ENCODE measurements around the gene TSEN54. TPM values are rescaled to one million over a fixed set of nuclear protein-coding genes. Genes with fewer than 3 reads are reported as not detected.

TSEN54 gene
- total RNA-seq, 1 donor from 2014 or later, result 23.3 TPM

DNA sequence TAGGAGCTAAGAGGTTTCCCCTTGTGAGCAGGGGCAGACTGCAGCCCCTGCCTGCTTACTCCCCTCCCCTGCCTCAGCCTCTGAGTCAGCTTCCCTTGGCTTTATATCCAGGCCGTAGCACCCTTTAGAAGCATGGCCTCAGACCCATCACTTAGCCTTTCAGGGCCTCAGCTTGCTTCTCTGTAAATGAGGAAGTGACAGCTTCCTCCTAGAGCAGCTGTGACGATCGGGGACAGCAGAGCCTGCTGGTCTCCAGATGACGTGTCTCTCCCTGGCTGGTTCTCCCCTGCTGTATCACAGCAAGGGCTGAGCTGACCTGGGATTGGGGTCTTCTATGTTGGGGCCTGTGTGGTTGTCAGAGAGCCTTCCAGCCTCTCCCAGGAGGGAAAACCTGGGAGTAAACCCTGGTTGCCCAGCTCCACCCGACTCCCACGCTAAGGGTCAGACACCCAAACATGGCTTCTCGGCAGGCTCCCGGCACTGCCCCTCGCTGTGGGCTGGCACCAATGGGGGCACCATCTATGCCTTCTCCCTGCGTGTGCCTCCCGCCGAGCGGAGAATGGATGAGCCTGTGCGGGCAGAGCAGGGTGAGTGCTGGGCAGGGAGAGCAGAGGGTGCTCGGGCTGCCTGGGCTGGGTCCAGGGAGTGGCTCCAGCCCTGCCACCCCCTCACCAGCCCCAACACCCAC, 55.0 kb downstream of the TSEN54 start:
- Mint-ChIP-seq H3K9me3 (ENCODE audit: unreplicated experiment) (no peaks in the 10 kb centered on the region), H3K36me3 (ENCODE audit: unreplicated experiment) (no peaks in the 10 kb centered on the region), H3K4me3 (ENCODE audit: unreplicated experiment) (no peak overlapping the region), H3K4me1 (ENCODE audit: unreplicated experiment) (no peaks in the 10 kb centered on the region), H3K27ac (ENCODE audit: unreplicated experiment) (no peak overlapping the region), H3K27me3 (ENCODE audit: unreplicated experiment) (peaks cover 3% of the 10 kb centered on the region)
- no peak for DNase-seq (ENCODE audit: extremely low spot score, unreplicated experiment)
- no peak for TF ChIP-seq CTCF (IDR thresholded peaks at IDR 0.05)

DNA sequence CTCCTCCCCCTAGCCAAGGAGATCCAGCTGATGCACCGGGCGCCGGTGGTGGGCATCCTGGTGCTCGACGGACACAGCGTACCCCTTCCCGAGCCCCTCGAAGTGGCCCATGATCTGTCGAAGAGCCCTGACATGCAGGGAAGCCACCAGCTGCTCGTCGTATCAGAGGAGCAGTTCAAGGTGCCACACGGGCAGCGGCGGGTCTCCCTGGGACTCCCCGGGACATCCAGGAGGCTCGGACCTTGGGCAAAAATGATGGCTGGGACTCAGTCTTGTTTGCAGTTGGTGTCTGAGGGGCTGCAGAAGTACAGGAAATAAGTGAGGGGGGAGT, 55.5 kb downstream of the TSEN54 start:
- Mint-ChIP-seq H3K4me1 (ENCODE audit: unreplicated experiment) (no peaks in the 10 kb centered on the region), H3K9me3 (ENCODE audit: unreplicated experiment) (no peaks in the 10 kb centered on the region), H3K27ac (ENCODE audit: unreplicated experiment) (no peak overlapping the region), H3K27me3 (ENCODE audit: unreplicated experiment) (peaks cover 1% of the 10 kb centered on the region), H3K36me3 (ENCODE audit: unreplicated experiment) (no peaks in the 10 kb centered on the region), H3K4me3 (ENCODE audit: unreplicated experiment) (no peak overlapping the region)
- TF ChIP-seq CTCF (IDR thresholded peaks at IDR 0.05), result no peak
- no peak for DNase-seq (ENCODE audit: extremely low spot score, unreplicated experiment)

DNA sequence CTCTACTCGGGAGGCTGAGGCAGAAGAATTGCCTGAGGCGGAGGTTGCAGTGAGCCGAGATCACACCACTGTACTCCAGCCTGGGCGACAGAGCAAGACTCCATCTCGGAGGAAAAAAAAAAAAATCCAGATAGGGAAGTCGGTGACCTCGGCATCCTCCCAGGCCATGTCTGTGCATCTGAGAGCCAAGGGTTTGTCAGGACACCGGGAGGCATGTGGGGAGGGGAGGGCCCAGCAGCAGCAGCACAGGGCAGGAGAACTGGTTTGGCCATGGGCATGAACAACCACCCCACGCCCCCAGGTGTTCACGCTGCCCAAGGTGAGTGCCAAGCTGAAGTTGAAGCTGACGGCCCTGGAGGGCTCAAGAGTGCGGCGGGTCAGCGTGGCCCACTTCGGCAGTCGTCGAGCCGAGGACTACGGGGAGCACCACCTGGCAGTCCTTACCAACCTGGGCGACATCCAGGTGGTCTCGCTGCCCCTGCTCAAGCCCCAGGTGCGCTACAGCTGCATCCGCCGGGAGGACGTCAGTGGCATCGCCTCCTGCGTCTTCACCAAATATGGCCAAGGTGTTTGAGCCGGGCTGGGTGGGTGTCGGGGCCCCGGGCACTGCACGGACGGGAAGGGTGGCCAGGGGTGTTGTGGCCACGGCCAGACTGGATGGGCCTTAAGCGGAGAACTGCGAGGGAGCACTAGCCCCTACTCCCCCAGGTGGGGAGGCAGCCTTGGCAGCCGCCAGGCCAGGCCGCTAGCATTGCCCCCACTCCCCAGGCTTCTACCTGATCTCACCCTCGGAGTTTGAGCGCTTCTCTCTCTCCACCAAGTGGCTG, 56.6 kb downstream of the TSEN54 start:
- Mint-ChIP-seq H3K27me3 (ENCODE audit: unreplicated experiment) (no peaks in the 10 kb centered on the region), H3K27ac (ENCODE audit: unreplicated experiment) (no peak overlapping the region), H3K4me1 (ENCODE audit: unreplicated experiment) (no peaks in the 10 kb centered on the region), H3K36me3 (ENCODE audit: unreplicated experiment) (no peaks in the 10 kb centered on the region), H3K4me3 (ENCODE audit: unreplicated experiment) (no peak overlapping the region), H3K9me3 (ENCODE audit: unreplicated experiment) (no peaks in the 10 kb centered on the region)
- no peak for TF ChIP-seq CTCF (IDR thresholded peaks at IDR 0.05)
- DNase-seq (ENCODE audit: extremely low spot score, unreplicated experiment), result no peak

- no peaks in the 10 kb centered on the region for H3K36me3 Mint-ChIP-seq (ENCODE audit: unreplicated experiment)
- H3K27ac Mint-ChIP-seq (ENCODE audit: unreplicated experiment), result no peak overlapping the region
- DNase-seq (ENCODE audit: extremely low spot score, unreplicated experiment), result no peak
- TF ChIP-seq CTCF (IDR thresholded peaks at IDR 0.05), result no peak
- no peaks in the 10 kb centered on the region for H3K27me3 Mint-ChIP-seq (ENCODE audit: unreplicated experiment)
- no peak overlapping the region for H3K4me3 Mint-ChIP-seq (ENCODE audit: unreplicated experiment)
- no peaks in the 10 kb centered on the region for H3K9me3 Mint-ChIP-seq (ENCODE audit: unreplicated experiment)
- no peaks in the 10 kb centered on the region for H3K4me1 Mint-ChIP-seq (ENCODE audit: unreplicated experiment)
Measured at GRCh38 chr17:75573540-75573957, 57.2 kb downstream of the TSEN54 start.

DNA sequence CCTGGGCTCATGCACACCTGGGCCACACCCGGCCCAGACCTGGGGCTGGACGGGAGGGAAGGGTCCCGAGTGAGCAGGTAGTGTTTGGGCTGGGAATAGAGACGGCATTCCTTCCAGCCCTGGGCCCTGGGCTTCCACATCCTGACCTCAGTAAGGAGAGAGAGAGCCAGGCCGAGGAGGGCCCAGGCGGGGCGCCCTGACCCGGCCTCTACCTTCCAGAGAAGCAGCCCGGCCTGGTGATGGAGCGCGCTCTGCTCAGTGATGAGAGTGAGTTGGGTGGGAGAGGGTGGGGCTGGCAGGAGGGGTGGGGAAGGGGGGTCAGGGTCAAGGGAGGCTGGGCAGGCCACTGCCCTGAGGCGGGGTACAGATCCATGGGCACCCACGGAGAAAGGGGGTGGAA, 57.7 kb downstream of the TSEN54 start:
- no peaks in the 10 kb centered on the region for H3K4me1 Mint-ChIP-seq (ENCODE audit: unreplicated experiment)
- no peaks in the 10 kb centered on the region for H3K9me3 Mint-ChIP-seq (ENCODE audit: unreplicated experiment)
- no peak for DNase-seq (ENCODE audit: extremely low spot score, unreplicated experiment)
- H3K4me3 Mint-ChIP-seq (ENCODE audit: unreplicated experiment), result no peak overlapping the region
- H3K36me3 Mint-ChIP-seq (ENCODE audit: unreplicated experiment), result no peaks in the 10 kb centered on the region
- no peak for TF ChIP-seq CTCF (IDR thresholded peaks at IDR 0.05)
- H3K27ac Mint-ChIP-seq (ENCODE audit: unreplicated experiment), result no peak overlapping the region
- no peaks in the 10 kb centered on the region for H3K27me3 Mint-ChIP-seq (ENCODE audit: unreplicated experiment)

All from osteocyte (in vitro differentiated cells).